Erythroblast (primary cell): ENCODE data around the gene KMT2E.

Experiments
- GATA1 ChIP-seq: IDR thresholded peaks from 2 replicates; pipeline ENCODE4 v1.6.1; 2011; ENCODE audit warnings: low read depth, mild to moderate bottlenecking, control low read depth, low read length, moderate library complexity
- POLR2A ChIP-seq: IDR thresholded peaks from 2 replicates; pipeline ENCODE4 v1.6.1; 2011; ENCODE audit warnings: mild to moderate bottlenecking, low read length

- TF ChIP-seq POLR2A (no peak), GATA1 (no peak)
Observed at GRCh38 chr7:105137898-105138297, 123.9 kb downstream of the KMT2E start.
